ENCODE data around the gene AIFM2. TPM values are rescaled to one million over a fixed set of nuclear protein-coding genes. Genes with fewer than 3 reads are reported as not detected.

Gene AIFM2
- total and polyA plus RNA-seq, 10 of the 15 experiments (the other 5 are each of a cell fraction or from before 2014, with no cell fraction given), result 4.5 to 30.8 (median 15.6) TPM

- TF ChIP-seq BCL3 (IDR thresholded peaks at IDR 0.05; ENCODE audit: borderline replicate concordance, insufficient read depth, low read depth, low read length, poor library complexity, severe bottlenecking), result peak; percentile 76
- no peak for TF ChIP-seq SIN3A (IDR thresholded peaks at IDR 0.05; ENCODE audit: low read depth, low read length)
- no peak for TF ChIP-seq ZSCAN29 (IDR thresholded peaks at IDR 0.05)
- no peak for TF ChIP-seq LARP7 (IDR thresholded peaks at IDR 0.05)
- TF ChIP-seq NFYA (IDR thresholded peaks at IDR 0.05; ENCODE audit: borderline replicate concordance, low read depth, low read length), result no peak
- peak; percentile 43; the same call in 1 of the 2 replicates for TF ChIP-seq BCL11A (IDR thresholded peaks at IDR 0.05; ENCODE audit: low read depth, low read length)
- no peak for TF ChIP-seq ZBTB40 (IDR thresholded peaks at IDR 0.05; ENCODE audit: borderline replicate concordance)
- 0 out of 2 replicates have a peak, but pooled peaks have one; percentile 26 for TF ChIP-seq TBL1XR1 (IDR thresholded peaks at IDR 0.05; ENCODE audit: low read depth, low read length)
- no peak for TF ChIP-seq KAT2A (conservative IDR thresholded peaks at IDR 0.05; ENCODE audit: control insufficient read depth, low read depth, low read length)
- peak; percentile 41 for TF ChIP-seq SMAD1 (IDR thresholded peaks at IDR 0.05; ENCODE audit: low read depth, partially characterized antibody)
- TF ChIP-seq SIX5 (IDR thresholded peaks at IDR 0.05; ENCODE audit: low read depth, low read length, severe bottlenecking), result no peak
- TF ChIP-seq TAF1 (IDR thresholded peaks at IDR 0.05; ENCODE audit: borderline replicate concordance, low read depth, low read length), result no peak
- TF ChIP-seq GABPA (IDR thresholded peaks at IDR 0.05; ENCODE audit: low read depth), result no peak
- TF ChIP-seq CBX5 (IDR thresholded peaks at IDR 0.05; ENCODE audit: low read depth), result peak; percentile 34; the same call in 1 of the 2 replicates
- no peak for TF ChIP-seq SREBF1 (IDR thresholded peaks at IDR 0.05; ENCODE audit: low read length)
- peak; percentile 42 for TF ChIP-seq PBX3 (IDR thresholded peaks at IDR 0.05; ENCODE audit: insufficient replicate concordance, low read depth, low read length)
- TF ChIP-seq POLR2A (IDR thresholded peaks at IDR 0.05; ENCODE audit: low read depth, low read length), result no peak; the same call in 1 of the 2 replicates
- no peak for TF ChIP-seq FOXK2 (IDR thresholded peaks at IDR 0.05)
- no peak for TF ChIP-seq CEBPZ (IDR thresholded peaks at IDR 0.05; ENCODE audit: low read depth, low read length)
- no peak for TF ChIP-seq ZNF24 (IDR thresholded peaks at IDR 0.05)
Observed at GRCh38 chr10:70106958-70107791, 25.4 kb downstream of the AIFM2 start (continued).

Data from GM12878 (cell line).